Neural cell (in vitro differentiated cells): Measurements from ENCODE around the gene IRAK2. TPM values are rescaled to one million over a fixed set of nuclear protein-coding genes. Genes with fewer than 3 reads are reported as not detected.
"Not testable (repeated sequence)": the region's sequence is repeated elsewhere in the genome, so short reads cannot be mapped to it uniquely, and the experiment has no call there.

Experiments used
- H2AFZ ChIP-seq: fragments of 200-600, 300-800 bp; sonication (generic), shearing (Covaris generic); 2 replicates; pipeline ENCODE4 v1.6.0; 2014; ENCODE audit warnings: low read depth, mild to moderate bottlenecking, antibody characterized with exemption, low read length, moderate library complexity
- H3F3A ChIP-seq: fragments of 200-600 bp; shearing (Covaris generic); 2 replicates; pipeline ENCODE4 v1.6.1; 2016; ENCODE audit warnings: mild to moderate bottlenecking, moderate library complexity, mixed read lengths, antibody characterized with exemption, low read length; ENCODE audit not compliant: insufficient read depth, poor library complexity, severe bottlenecking
- H3K27ac ChIP-seq: fragments of 200-600, 300-800 bp; sonication (generic), shearing (Covaris generic); 2 replicates; pipeline ENCODE4 v1.5.1; 2014; ENCODE audit warnings: mild to moderate bottlenecking, low read length, moderate library complexity
- H3K27me3 ChIP-seq: fragments of 300-800, 200-600 bp; sonication (generic), shearing (Covaris generic); 2 replicates; pipeline ENCODE4 v1.6.0; 2014; ENCODE audit warnings: mild to moderate bottlenecking, low read depth, low read length, moderate library complexity; ENCODE audit not compliant: insufficient read depth
- H3K36me3 ChIP-seq: fragments of 300-800, 200-600 bp; sonication (generic), shearing (Covaris generic); 2 replicates; pipeline ENCODE4 v1.5.1; 2014; ENCODE audit warnings: mild to moderate bottlenecking, antibody characterized with exemption, low read length, moderate library complexity; ENCODE audit not compliant: insufficient read depth
- H3K4me2 ChIP-seq: fragments of 300-800, 200-600 bp; sonication (generic), shearing (Covaris generic); 2 replicates; pipeline ENCODE4 v1.6.0; 2014; ENCODE audit warnings: mild to moderate bottlenecking, low read length
- H3K4me3 ChIP-seq: fragments of 300-800, 200-600 bp; sonication (generic), shearing (Covaris generic); 2 replicates; pipeline ENCODE4 v1.5.1; 2014; ENCODE audit warnings: mild to moderate bottlenecking, low read length, moderate library complexity
- H3K79me2 ChIP-seq: fragments of 200-600 bp; shearing (Covaris generic); replicated peaks from 2 replicates; pipeline ENCODE4 v1.6.0; 2014; ENCODE audit warnings: mild to moderate bottlenecking, low read length, moderate library complexity; ENCODE audit not compliant: insufficient read depth
- H3K9ac ChIP-seq: fragments of 300-800, 200-600 bp; sonication (generic), shearing (Covaris generic); 2 replicates; pipeline ENCODE4 v1.6.1; 2016; ENCODE audit warnings: mild to moderate bottlenecking, low read length, mixed read lengths
- H3K9me2 ChIP-seq: fragments of 200-600 bp; shearing (Covaris generic); 2 replicates; pipeline ENCODE4 v1.6.1; 2016; ENCODE audit warnings: mild to moderate bottlenecking, low read length, mixed read lengths; ENCODE audit not compliant: insufficient read depth
- H3K9me3 ChIP-seq: fragments of 200-600, 300-800 bp; sonication (generic), shearing (Covaris generic); 2 replicates; pipeline ENCODE4 v1.6.1; 2016; ENCODE audit warnings: mild to moderate bottlenecking, mixed run types, low read length, moderate library complexity, mixed read lengths
- H4K20me1 ChIP-seq: fragments of 200-600 bp; shearing (Covaris generic); 2 replicates; pipeline ENCODE4 v1.6.1; 2016; ENCODE audit warnings: mild to moderate bottlenecking, mixed run types; ENCODE audit not compliant: insufficient read depth
- EP300 ChIP-seq: fragments of 450-650 bp; conservative IDR thresholded peaks from 2 replicates; pipeline ENCODE4 v1.6.1; 2014; ENCODE audit warnings: antibody characterized with exemption, mild to moderate bottlenecking, moderate library complexity; ENCODE audit not compliant: poor library complexity, severe bottlenecking
- EZH2 ChIP-seq: fragments of 200-600, 300-800 bp; shearing (Covaris generic), sonication (generic); IDR thresholded peaks from 2 replicates; pipeline ENCODE4 v1.6.1; 2014; ENCODE audit warnings: antibody characterized with exemption, low read length, borderline replicate concordance, mild to moderate bottlenecking; ENCODE audit not compliant: insufficient read depth, poor library complexity, severe bottlenecking
- MXI1 ChIP-seq: fragments of 450-650 bp; conservative IDR thresholded peaks from 2 replicates; pipeline ENCODE4 v1.6.1; 2014; ENCODE audit warnings: antibody characterized with exemption, mild to moderate bottlenecking; ENCODE audit not compliant: poor library complexity, severe bottlenecking
- POLR2AphosphoS5 ChIP-seq: IDR thresholded peaks from 2 replicates; pipeline ENCODE4 v1.6.1; 2012
- RAD21 ChIP-seq: fragments of 450-650 bp; conservative IDR thresholded peaks from 2 replicates; pipeline ENCODE4 v1.6.1; 2014; ENCODE audit warnings: antibody characterized with exemption, mild to moderate bottlenecking, moderate library complexity
- SMC3 ChIP-seq: fragments of 450-650 bp; conservative IDR thresholded peaks from 2 replicates; pipeline ENCODE4 v1.6.1; 2014; ENCODE audit warnings: antibody characterized with exemption, mild to moderate bottlenecking, moderate library complexity; ENCODE audit not compliant: poor library complexity
- TAF1 ChIP-seq: IDR thresholded peaks from 2 replicates; pipeline ENCODE4 v1.6.1; 2012; ENCODE audit warnings: low read depth
- polyA plus RNA-seq: library from polyadenylated mRNA; depleted of rRNA; stranded (reverse); fragments of >200 nt; gene quantifications from 2 replicates; pipeline ENCODE4 v1.2.3, GENCODE V29; 2014
- TF ChIP-seq, protein P1 (sequence below): IDR thresholded peaks from 2 replicates; pipeline ENCODE4 v1.6.1; 2012; ENCODE audit warnings: borderline replicate concordance
- TF ChIP-seq, protein P2 (sequence below): fragments of 450-650 bp; IDR thresholded peaks from 2 replicates; pipeline ENCODE4 v1.5.1; 2014; ENCODE audit warnings: antibody characterized with exemption, mild to moderate bottlenecking, moderate library complexity; ENCODE audit not compliant: poor library complexity, severe bottlenecking

Gene IRAK2
- polyA plus RNA-seq, 1 donor from 2014 or later, result 0.84 TPM

DNA sequence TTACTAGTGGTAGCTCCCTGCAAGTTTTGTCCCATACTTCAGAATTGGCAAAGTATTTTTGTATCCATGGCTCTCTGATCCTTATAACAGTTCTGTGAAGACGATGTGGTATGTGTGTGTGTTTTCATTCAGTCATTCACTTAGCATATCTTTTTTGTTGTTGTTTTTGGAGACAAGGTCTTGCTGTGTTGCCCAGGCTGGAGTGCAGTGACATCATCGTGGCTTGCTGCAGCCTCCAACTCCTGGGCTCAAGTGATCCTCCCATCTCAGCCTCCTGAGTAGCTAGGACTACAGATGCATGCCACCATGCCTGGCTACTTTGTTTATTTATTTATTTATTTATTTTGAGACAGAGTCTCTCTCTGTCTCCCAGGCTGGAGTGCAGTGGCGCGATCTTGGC, 11.4 kb downstream of the IRAK2 start:
- not testable (repeated sequence) for H3K4me3 ChIP-seq, H3K79me2 ChIP-seq, H3K27me3 ChIP-seq, H3K36me3 ChIP-seq, H2AFZ ChIP-seq, H4K20me1 ChIP-seq, H3K9me2 ChIP-seq, H3K9ac ChIP-seq, H3K27ac ChIP-seq, H3K4me2 ChIP-seq, H3F3A ChIP-seq, H3K9me3 ChIP-seq

DNA sequence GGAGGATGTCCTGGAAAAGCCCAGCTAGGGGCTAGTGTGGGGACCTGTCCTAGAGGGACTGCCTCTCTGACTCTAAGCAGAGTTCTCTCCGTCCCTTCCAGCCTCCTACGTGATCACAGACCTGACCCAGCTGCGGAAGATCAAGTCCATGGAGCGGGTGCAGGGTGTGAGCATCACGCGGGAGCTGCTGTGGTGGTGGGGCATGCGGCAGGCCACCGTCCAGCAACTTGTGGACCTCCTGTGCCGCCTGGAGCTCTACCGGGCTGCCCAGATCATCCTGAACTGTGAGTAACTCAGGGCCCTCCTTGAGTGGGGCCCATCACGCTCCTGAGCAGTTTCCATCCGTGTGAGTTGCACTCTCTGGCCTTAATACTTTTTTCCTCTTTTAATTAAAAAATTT, 13.0 kb downstream of the IRAK2 start:
- Histone ChIP-seq H3K36me3 (no peaks in the 10 kb centered on the region), H2AFZ (no peak overlapping the region), H3K4me2 (no peak overlapping the region), H3K9me2 (no peaks in the 10 kb centered on the region), H3K79me2 (no peaks in the 10 kb centered on the region), H3K9ac (no peak overlapping the region), H3K27me3 (no peaks in the 10 kb centered on the region), H3K27ac (no peak overlapping the region), H3K4me3 (no peak overlapping the region), H4K20me1 (no peaks in the 10 kb centered on the region), H3F3A (no peaks in the 10 kb centered on the region), H3K9me3 (no peaks in the 10 kb centered on the region)
- no peak for TF ChIP-seq POLR2AphosphoS5

DNA sequence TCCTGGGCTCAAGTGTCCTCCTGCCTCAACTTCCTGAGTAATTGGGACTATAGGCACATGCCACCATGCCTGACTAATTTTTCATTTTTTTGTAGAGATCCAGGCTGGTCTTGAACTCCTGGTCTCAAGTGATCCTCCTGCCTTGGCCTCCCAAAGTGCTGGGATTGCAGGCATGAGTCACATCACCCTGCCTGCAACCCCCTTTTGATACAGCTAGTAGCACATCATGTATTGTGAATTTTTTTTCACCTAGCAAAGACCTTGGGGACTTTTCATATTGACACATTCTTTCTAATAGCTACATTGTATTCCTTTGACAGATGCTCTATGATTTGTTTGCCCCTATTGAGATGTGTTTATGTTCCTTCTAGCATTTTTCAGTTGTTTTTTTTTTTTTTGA, 14.2 kb downstream of the IRAK2 start:
- TF ChIP-seq POLR2AphosphoS5 (no peak), EZH2 (no peak), RAD21 (no peak), SMC3 (no peak), MXI1 (no peak), TAF1 (no peak), EP300 (no peak)
- TF ChIP-seq, protein P1, sequence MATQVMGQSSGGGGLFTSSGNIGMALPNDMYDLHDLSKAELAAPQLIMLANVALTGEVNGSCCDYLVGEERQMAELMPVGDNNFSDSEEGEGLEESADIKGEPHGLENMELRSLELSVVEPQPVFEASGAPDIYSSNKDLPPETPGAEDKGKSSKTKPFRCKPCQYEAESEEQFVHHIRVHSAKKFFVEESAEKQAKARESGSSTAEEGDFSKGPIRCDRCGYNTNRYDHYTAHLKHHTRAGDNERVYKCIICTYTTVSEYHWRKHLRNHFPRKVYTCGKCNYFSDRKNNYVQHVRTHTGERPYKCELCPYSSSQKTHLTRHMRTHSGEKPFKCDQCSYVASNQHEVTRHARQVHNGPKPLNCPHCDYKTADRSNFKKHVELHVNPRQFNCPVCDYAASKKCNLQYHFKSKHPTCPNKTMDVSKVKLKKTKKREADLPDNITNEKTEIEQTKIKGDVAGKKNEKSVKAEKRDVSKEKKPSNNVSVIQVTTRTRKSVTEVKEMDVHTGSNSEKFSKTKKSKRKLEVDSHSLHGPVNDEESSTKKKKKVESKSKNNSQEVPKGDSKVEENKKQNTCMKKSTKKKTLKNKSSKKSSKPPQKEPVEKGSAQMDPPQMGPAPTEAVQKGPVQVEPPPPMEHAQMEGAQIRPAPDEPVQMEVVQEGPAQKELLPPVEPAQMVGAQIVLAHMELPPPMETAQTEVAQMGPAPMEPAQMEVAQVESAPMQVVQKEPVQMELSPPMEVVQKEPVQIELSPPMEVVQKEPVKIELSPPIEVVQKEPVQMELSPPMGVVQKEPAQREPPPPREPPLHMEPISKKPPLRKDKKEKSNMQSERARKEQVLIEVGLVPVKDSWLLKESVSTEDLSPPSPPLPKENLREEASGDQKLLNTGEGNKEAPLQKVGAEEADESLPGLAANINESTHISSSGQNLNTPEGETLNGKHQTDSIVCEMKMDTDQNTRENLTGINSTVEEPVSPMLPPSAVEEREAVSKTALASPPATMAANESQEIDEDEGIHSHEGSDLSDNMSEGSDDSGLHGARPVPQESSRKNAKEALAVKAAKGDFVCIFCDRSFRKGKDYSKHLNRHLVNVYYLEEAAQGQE, result no peak
- TF ChIP-seq, protein P2, sequence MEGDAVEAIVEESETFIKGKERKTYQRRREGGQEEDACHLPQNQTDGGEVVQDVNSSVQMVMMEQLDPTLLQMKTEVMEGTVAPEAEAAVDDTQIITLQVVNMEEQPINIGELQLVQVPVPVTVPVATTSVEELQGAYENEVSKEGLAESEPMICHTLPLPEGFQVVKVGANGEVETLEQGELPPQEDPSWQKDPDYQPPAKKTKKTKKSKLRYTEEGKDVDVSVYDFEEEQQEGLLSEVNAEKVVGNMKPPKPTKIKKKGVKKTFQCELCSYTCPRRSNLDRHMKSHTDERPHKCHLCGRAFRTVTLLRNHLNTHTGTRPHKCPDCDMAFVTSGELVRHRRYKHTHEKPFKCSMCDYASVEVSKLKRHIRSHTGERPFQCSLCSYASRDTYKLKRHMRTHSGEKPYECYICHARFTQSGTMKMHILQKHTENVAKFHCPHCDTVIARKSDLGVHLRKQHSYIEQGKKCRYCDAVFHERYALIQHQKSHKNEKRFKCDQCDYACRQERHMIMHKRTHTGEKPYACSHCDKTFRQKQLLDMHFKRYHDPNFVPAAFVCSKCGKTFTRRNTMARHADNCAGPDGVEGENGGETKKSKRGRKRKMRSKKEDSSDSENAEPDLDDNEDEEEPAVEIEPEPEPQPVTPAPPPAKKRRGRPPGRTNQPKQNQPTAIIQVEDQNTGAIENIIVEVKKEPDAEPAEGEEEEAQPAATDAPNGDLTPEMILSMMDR, result no peak
- Histone ChIP-seq H3K9me2 (no peaks in the 10 kb centered on the region), H3K4me3 (no peak overlapping the region), H3K79me2 (no peaks in the 10 kb centered on the region), H3K9me3 (no peaks in the 10 kb centered on the region), H3K9ac (no peak overlapping the region), H4K20me1 (no peaks in the 10 kb centered on the region), H3K27ac (no peak overlapping the region), H3K36me3 (no peaks in the 10 kb centered on the region), H2AFZ (no peak overlapping the region), H3K4me2 (no peak overlapping the region), H3F3A (no peaks in the 10 kb centered on the region), H3K27me3 (no peaks in the 10 kb centered on the region)
